ENCODE data around the gene GNB1L.

The GNB1L gene

GRCh38 chr22:19744350-19745006 lies 110.2 kb downstream of the GNB1L start:
- no peak for DNase-seq

- DNase-seq = no peak
Measured at GRCh38 chr22:19743651-19744050, 111.0 kb downstream of the GNB1L start.

GRCh38 chr22:19743081-19743480 lies 111.6 kb downstream of the GNB1L start:
- DNase-seq = no peak

GRCh38 chr22:19742160-19743066 lies 112.3 kb downstream of the GNB1L start:
- no peak for DNase-seq

- DNase-seq = no peak
Measured at GRCh38 chr22:19741053-19741452, 113.6 kb downstream of the GNB1L start.

GRCh38 chr22:19740586-19740985 lies 114.1 kb downstream of the GNB1L start:
- no peak for DNase-seq

GRCh38 chr22:19739911-19740449 lies 114.7 kb downstream of the GNB1L start:
- DNase-seq = no peak

GRCh38 chr22:19739448-19739895 lies 115.2 kb downstream of the GNB1L start:
- no peak for DNase-seq

GRCh38 chr22:19738664-19739447 lies 115.8 kb downstream of the GNB1L start:
- DNase-seq = no peak

GRCh38 chr22:19737846-19738663 lies 116.6 kb downstream of the GNB1L start:
- no peak for DNase-seq

GRCh38 chr22:19735665-19736510 lies 118.8 kb downstream of the GNB1L start:
- no peak for DNase-seq

GRCh38 chr22:19734837-19735382 lies 119.8 kb downstream of the GNB1L start:
- DNase-seq = no peak

GRCh38 chr22:19734163-19734562 lies 120.5 kb downstream of the GNB1L start:
- no peak for DNase-seq

- DNase-seq = no peak
Measured at GRCh38 chr22:19733755-19734154, 120.9 kb downstream of the GNB1L start.

Measured in NCI-H2029 treated with DMSO at 0.1 percent for 48 hours (cell line).